HL-60 (cell line): ENCODE data around the gene PHKG2.

ENCODE experiments used
- POLR2AphosphoS5 ChIP-seq: IDR thresholded peaks from 2 replicates; pipeline ENCODE4 v1.6.1; 2012; ENCODE audit warnings: low read depth
- SPI1 ChIP-seq: IDR thresholded peaks from 2 replicates; pipeline ENCODE4 v1.6.1; 2012; ENCODE audit warnings: low read depth, mild to moderate bottlenecking, borderline replicate concordance
- TF ChIP-seq, protein P1 (sequence below): IDR thresholded peaks from one replicate; pipeline ENCODE4 v1.5.1; 2011; ENCODE audit warnings: low read length, control low read depth, inconsistent platforms; ENCODE audit not compliant: insufficient read depth
- TF ChIP-seq, protein P2 (sequence below): IDR thresholded peaks from 2 replicates; pipeline ENCODE4 v1.6.1; 2012; ENCODE audit warnings: low read depth; ENCODE audit not compliant: insufficient replicate concordance

DNA sequence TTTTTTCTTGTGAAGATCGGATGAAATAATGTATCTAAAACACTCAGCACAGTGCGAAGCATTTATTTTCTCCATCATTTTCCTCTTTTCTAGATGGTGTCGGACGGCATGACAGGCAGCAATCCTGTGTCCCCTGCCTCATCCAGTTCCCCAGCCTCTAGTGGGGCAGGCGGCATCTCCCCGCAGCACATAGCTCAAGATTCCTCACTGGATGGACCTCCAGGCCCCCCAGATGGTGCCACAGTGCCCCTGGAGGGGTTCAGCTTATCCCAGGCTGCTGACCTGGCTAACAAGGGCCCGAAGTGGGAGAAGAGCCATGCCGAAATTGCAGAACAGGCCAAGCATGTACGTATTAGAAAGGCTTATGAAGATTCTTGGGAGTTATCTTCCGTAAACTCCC is 44.3 kb upstream of the PHKG2 start:
- TF ChIP-seq, protein P1, sequence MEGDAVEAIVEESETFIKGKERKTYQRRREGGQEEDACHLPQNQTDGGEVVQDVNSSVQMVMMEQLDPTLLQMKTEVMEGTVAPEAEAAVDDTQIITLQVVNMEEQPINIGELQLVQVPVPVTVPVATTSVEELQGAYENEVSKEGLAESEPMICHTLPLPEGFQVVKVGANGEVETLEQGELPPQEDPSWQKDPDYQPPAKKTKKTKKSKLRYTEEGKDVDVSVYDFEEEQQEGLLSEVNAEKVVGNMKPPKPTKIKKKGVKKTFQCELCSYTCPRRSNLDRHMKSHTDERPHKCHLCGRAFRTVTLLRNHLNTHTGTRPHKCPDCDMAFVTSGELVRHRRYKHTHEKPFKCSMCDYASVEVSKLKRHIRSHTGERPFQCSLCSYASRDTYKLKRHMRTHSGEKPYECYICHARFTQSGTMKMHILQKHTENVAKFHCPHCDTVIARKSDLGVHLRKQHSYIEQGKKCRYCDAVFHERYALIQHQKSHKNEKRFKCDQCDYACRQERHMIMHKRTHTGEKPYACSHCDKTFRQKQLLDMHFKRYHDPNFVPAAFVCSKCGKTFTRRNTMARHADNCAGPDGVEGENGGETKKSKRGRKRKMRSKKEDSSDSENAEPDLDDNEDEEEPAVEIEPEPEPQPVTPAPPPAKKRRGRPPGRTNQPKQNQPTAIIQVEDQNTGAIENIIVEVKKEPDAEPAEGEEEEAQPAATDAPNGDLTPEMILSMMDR, result no peak
- no peak for TF ChIP-seq POLR2AphosphoS5
- no peak for TF ChIP-seq SPI1
- TF ChIP-seq, protein P2, sequence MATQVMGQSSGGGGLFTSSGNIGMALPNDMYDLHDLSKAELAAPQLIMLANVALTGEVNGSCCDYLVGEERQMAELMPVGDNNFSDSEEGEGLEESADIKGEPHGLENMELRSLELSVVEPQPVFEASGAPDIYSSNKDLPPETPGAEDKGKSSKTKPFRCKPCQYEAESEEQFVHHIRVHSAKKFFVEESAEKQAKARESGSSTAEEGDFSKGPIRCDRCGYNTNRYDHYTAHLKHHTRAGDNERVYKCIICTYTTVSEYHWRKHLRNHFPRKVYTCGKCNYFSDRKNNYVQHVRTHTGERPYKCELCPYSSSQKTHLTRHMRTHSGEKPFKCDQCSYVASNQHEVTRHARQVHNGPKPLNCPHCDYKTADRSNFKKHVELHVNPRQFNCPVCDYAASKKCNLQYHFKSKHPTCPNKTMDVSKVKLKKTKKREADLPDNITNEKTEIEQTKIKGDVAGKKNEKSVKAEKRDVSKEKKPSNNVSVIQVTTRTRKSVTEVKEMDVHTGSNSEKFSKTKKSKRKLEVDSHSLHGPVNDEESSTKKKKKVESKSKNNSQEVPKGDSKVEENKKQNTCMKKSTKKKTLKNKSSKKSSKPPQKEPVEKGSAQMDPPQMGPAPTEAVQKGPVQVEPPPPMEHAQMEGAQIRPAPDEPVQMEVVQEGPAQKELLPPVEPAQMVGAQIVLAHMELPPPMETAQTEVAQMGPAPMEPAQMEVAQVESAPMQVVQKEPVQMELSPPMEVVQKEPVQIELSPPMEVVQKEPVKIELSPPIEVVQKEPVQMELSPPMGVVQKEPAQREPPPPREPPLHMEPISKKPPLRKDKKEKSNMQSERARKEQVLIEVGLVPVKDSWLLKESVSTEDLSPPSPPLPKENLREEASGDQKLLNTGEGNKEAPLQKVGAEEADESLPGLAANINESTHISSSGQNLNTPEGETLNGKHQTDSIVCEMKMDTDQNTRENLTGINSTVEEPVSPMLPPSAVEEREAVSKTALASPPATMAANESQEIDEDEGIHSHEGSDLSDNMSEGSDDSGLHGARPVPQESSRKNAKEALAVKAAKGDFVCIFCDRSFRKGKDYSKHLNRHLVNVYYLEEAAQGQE, result no peak
